Neural cell (in vitro differentiated cells): Measurements from ENCODE around the gene POU1F1. TPM values are rescaled to one million over a fixed set of nuclear protein-coding genes. Genes with fewer than 3 reads are reported as not detected.

Source experiments
- H2AFZ ChIP-seq: fragments of 200-600, 300-800 bp; sonication (generic), shearing (Covaris generic); 2 replicates; pipeline ENCODE4 v1.6.0; 2014; ENCODE audit warnings: low read depth, mild to moderate bottlenecking, antibody characterized with exemption, low read length, moderate library complexity
- H3F3A ChIP-seq: fragments of 200-600 bp; shearing (Covaris generic); 2 replicates; pipeline ENCODE4 v1.6.1; 2016; ENCODE audit warnings: mild to moderate bottlenecking, moderate library complexity, mixed read lengths, antibody characterized with exemption, low read length; ENCODE audit not compliant: insufficient read depth, poor library complexity, severe bottlenecking
- H3K27ac ChIP-seq: fragments of 200-600, 300-800 bp; sonication (generic), shearing (Covaris generic); 2 replicates; pipeline ENCODE4 v1.5.1; 2014; ENCODE audit warnings: mild to moderate bottlenecking, low read length, moderate library complexity
- H3K27me3 ChIP-seq: fragments of 300-800, 200-600 bp; sonication (generic), shearing (Covaris generic); 2 replicates; pipeline ENCODE4 v1.6.0; 2014; ENCODE audit warnings: mild to moderate bottlenecking, low read depth, low read length, moderate library complexity; ENCODE audit not compliant: insufficient read depth
- H3K36me3 ChIP-seq: fragments of 300-800, 200-600 bp; sonication (generic), shearing (Covaris generic); 2 replicates; pipeline ENCODE4 v1.5.1; 2014; ENCODE audit warnings: mild to moderate bottlenecking, antibody characterized with exemption, low read length, moderate library complexity; ENCODE audit not compliant: insufficient read depth
- H3K4me2 ChIP-seq: fragments of 300-800, 200-600 bp; sonication (generic), shearing (Covaris generic); 2 replicates; pipeline ENCODE4 v1.6.0; 2014; ENCODE audit warnings: mild to moderate bottlenecking, low read length
- H3K4me3 ChIP-seq: fragments of 300-800, 200-600 bp; sonication (generic), shearing (Covaris generic); 2 replicates; pipeline ENCODE4 v1.5.1; 2014; ENCODE audit warnings: mild to moderate bottlenecking, low read length, moderate library complexity
- H3K79me2 ChIP-seq: fragments of 200-600 bp; shearing (Covaris generic); replicated peaks from 2 replicates; pipeline ENCODE4 v1.6.0; 2014; ENCODE audit warnings: mild to moderate bottlenecking, low read length, moderate library complexity; ENCODE audit not compliant: insufficient read depth
- H3K9ac ChIP-seq: fragments of 300-800, 200-600 bp; sonication (generic), shearing (Covaris generic); 2 replicates; pipeline ENCODE4 v1.6.1; 2016; ENCODE audit warnings: mild to moderate bottlenecking, low read length, mixed read lengths
- H3K9me2 ChIP-seq: fragments of 200-600 bp; shearing (Covaris generic); 2 replicates; pipeline ENCODE4 v1.6.1; 2016; ENCODE audit warnings: mild to moderate bottlenecking, low read length, mixed read lengths; ENCODE audit not compliant: insufficient read depth
- H3K9me3 ChIP-seq: fragments of 200-600, 300-800 bp; sonication (generic), shearing (Covaris generic); 2 replicates; pipeline ENCODE4 v1.6.1; 2016; ENCODE audit warnings: mild to moderate bottlenecking, mixed run types, low read length, moderate library complexity, mixed read lengths
- H4K20me1 ChIP-seq: fragments of 200-600 bp; shearing (Covaris generic); 2 replicates; pipeline ENCODE4 v1.6.1; 2016; ENCODE audit warnings: mild to moderate bottlenecking, mixed run types; ENCODE audit not compliant: insufficient read depth
- CTCF ChIP-seq: fragments of 450-650 bp; IDR thresholded peaks from 2 replicates; pipeline ENCODE4 v1.5.1; 2014; ENCODE audit warnings: antibody characterized with exemption, mild to moderate bottlenecking, moderate library complexity; ENCODE audit not compliant: poor library complexity, severe bottlenecking
- EP300 ChIP-seq: fragments of 450-650 bp; conservative IDR thresholded peaks from 2 replicates; pipeline ENCODE4 v1.6.1; 2014; ENCODE audit warnings: antibody characterized with exemption, mild to moderate bottlenecking, moderate library complexity; ENCODE audit not compliant: poor library complexity, severe bottlenecking
- EZH2 ChIP-seq: fragments of 200-600, 300-800 bp; shearing (Covaris generic), sonication (generic); IDR thresholded peaks from 2 replicates; pipeline ENCODE4 v1.6.1; 2014; ENCODE audit warnings: antibody characterized with exemption, low read length, borderline replicate concordance, mild to moderate bottlenecking; ENCODE audit not compliant: insufficient read depth, poor library complexity, severe bottlenecking
- MXI1 ChIP-seq: fragments of 450-650 bp; conservative IDR thresholded peaks from 2 replicates; pipeline ENCODE4 v1.6.1; 2014; ENCODE audit warnings: antibody characterized with exemption, mild to moderate bottlenecking; ENCODE audit not compliant: poor library complexity, severe bottlenecking
- POLR2AphosphoS5 ChIP-seq: IDR thresholded peaks from 2 replicates; pipeline ENCODE4 v1.6.1; 2012
- RAD21 ChIP-seq: fragments of 450-650 bp; conservative IDR thresholded peaks from 2 replicates; pipeline ENCODE4 v1.6.1; 2014; ENCODE audit warnings: antibody characterized with exemption, mild to moderate bottlenecking, moderate library complexity
- SMC3 ChIP-seq: fragments of 450-650 bp; conservative IDR thresholded peaks from 2 replicates; pipeline ENCODE4 v1.6.1; 2014; ENCODE audit warnings: antibody characterized with exemption, mild to moderate bottlenecking, moderate library complexity; ENCODE audit not compliant: poor library complexity
- TAF1 ChIP-seq: IDR thresholded peaks from 2 replicates; pipeline ENCODE4 v1.6.1; 2012; ENCODE audit warnings: low read depth
- polyA plus RNA-seq: library from polyadenylated mRNA; depleted of rRNA; stranded (reverse); fragments of >200 nt; gene quantifications from 2 replicates; pipeline ENCODE4 v1.2.3, GENCODE V29; 2014
- TF ChIP-seq, protein P1 (sequence below): IDR thresholded peaks from 2 replicates; pipeline ENCODE4 v1.6.1; 2012; ENCODE audit warnings: borderline replicate concordance

POU1F1 gene
- polyA plus RNA-seq, 1 donor from 2014 or later, result not detected

DNA sequence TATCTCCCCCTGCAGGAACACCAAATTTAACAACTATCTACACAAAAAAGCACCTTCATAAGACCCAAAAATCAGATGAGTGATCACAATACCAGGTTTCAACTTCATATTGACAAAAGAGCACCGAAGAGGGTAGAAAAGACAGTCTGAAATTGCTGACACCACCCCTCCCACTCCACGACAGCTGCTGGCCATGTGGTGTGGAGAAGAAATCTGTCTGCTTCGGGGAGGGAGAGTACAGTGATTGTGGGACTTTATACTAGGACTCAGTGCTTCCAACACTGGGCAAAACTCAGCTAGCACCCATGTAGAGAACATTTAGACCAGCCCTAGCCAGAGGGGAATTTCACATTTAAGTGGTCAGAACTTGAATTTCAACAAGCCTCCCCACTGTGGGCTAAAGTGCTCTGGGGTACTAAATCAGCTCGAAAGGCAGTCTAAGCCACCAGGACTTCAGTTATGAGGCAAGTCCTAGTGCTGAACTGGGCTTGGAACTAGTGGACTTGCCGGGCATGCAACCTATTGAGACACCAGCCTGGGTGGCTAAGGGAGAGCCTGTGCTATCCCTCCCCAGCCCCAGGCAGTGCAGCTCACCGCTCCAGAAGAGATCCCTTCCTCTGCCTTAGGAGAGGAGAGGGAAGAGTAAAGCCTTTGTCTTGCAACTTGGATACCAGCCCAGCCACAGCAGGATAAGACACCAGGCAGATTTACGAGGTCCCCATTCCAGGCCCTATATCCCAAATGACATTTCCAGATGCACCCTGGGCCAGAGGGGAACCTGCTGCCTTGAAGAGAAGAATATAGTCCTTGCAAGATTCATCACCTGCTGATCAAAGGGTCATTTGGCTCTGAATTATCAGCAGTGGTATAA lies 44.6 kb upstream of the POU1F1 start:
- no peaks in the 10 kb centered on the region for H3K27me3 ChIP-seq
- no peak overlapping the region for H3K9ac ChIP-seq
- H3K4me3 ChIP-seq, result no peak overlapping the region
- no peaks in the 10 kb centered on the region for H3K79me2 ChIP-seq
- no peaks in the 10 kb centered on the region for H3K9me3 ChIP-seq
- TF ChIP-seq EZH2 (no peak), RAD21 (no peak)
- TF ChIP-seq, protein P1, sequence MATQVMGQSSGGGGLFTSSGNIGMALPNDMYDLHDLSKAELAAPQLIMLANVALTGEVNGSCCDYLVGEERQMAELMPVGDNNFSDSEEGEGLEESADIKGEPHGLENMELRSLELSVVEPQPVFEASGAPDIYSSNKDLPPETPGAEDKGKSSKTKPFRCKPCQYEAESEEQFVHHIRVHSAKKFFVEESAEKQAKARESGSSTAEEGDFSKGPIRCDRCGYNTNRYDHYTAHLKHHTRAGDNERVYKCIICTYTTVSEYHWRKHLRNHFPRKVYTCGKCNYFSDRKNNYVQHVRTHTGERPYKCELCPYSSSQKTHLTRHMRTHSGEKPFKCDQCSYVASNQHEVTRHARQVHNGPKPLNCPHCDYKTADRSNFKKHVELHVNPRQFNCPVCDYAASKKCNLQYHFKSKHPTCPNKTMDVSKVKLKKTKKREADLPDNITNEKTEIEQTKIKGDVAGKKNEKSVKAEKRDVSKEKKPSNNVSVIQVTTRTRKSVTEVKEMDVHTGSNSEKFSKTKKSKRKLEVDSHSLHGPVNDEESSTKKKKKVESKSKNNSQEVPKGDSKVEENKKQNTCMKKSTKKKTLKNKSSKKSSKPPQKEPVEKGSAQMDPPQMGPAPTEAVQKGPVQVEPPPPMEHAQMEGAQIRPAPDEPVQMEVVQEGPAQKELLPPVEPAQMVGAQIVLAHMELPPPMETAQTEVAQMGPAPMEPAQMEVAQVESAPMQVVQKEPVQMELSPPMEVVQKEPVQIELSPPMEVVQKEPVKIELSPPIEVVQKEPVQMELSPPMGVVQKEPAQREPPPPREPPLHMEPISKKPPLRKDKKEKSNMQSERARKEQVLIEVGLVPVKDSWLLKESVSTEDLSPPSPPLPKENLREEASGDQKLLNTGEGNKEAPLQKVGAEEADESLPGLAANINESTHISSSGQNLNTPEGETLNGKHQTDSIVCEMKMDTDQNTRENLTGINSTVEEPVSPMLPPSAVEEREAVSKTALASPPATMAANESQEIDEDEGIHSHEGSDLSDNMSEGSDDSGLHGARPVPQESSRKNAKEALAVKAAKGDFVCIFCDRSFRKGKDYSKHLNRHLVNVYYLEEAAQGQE, result no peak
- no peaks in the 10 kb centered on the region for H3F3A ChIP-seq
- H3K36me3 ChIP-seq, result no peaks in the 10 kb centered on the region
- H3K4me2 ChIP-seq, result no peak overlapping the region
- no peak overlapping the region for H2AFZ ChIP-seq
- H3K9me2 ChIP-seq, result no peaks in the 10 kb centered on the region
- no peak overlapping the region for H3K27ac ChIP-seq
- no peaks in the 10 kb centered on the region for H4K20me1 ChIP-seq

DNA sequence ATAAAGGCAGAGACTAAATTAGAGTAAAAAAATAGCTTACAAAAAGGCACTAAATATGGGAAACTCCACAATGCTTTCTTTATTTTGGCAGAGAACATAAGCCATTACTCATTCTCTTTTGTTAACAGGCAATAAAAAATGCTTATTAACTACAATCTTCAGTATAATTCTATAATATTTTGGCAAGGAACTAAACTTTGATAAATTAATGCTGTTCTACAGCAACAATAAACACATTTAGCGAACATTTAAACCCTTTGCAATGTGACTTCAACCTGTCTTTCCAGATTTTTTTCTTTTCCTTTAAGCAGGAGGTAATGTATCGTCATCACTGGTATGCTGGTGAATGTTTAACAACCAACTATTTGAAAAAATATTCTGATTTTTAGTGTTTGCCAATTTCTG lies 42.2 kb upstream of the POU1F1 start:
- H3K9me3 ChIP-seq, result no peaks in the 10 kb centered on the region
- no peak overlapping the region for H3K4me3 ChIP-seq
- no peak overlapping the region for H2AFZ ChIP-seq
- no peak overlapping the region for H3K9ac ChIP-seq
- H3K4me2 ChIP-seq, result no peak overlapping the region
- H3K9me2 ChIP-seq, result no peaks in the 10 kb centered on the region
- H3F3A ChIP-seq, result no peaks in the 10 kb centered on the region
- no peaks in the 10 kb centered on the region for H4K20me1 ChIP-seq
- TF ChIP-seq, protein P1, result no peak
- TF ChIP-seq EP300, result no peak
- no peak for TF ChIP-seq RAD21
- no peak for TF ChIP-seq EZH2
- no peak for TF ChIP-seq POLR2AphosphoS5
- TF ChIP-seq SMC3, result no peak
- TF ChIP-seq TAF1, result no peak
- no peak for TF ChIP-seq MXI1
- no peak for TF ChIP-seq CTCF
- H3K36me3 ChIP-seq, result no peaks in the 10 kb centered on the region
- H3K27me3 ChIP-seq, result no peaks in the 10 kb centered on the region
- no peak overlapping the region for H3K27ac ChIP-seq
- H3K79me2 ChIP-seq, result no peaks in the 10 kb centered on the region
